Chondrocyte (in vitro differentiated cells): Measurements from ENCODE around the gene FBXL17. TPM values are rescaled to one million over a fixed set of nuclear protein-coding genes. Genes with fewer than 3 reads are reported as not detected.

Source experiments
- DNase-seq: peaks from one replicate; pipeline ENCODE4 v3.0.0; 2021; ENCODE audit warnings: mixed read lengths, low spot score
- H3K27ac Mint-ChIP-seq: one replicate; pipeline ENCODE4 v1.8.0; 2021; ENCODE audit warnings: mild to moderate bottlenecking, moderate library complexity, mixed read lengths; ENCODE audit not compliant: unreplicated experiment
- H3K27me3 Mint-ChIP-seq: 2 replicates; pipeline ENCODE4 v1.8.0; 2021; ENCODE audit warnings: low read depth, mixed read lengths
- H3K36me3 Mint-ChIP-seq: 2 replicates; pipeline ENCODE4 v1.8.0; 2021; ENCODE audit warnings: low read depth, mixed read lengths
- H3K4me1 Mint-ChIP-seq: 2 replicates; pipeline ENCODE4 v1.8.0; 2021; ENCODE audit warnings: low read depth, mild to moderate bottlenecking, mixed read lengths
- H3K4me3 Mint-ChIP-seq: one replicate; pipeline ENCODE4 v1.8.0; 2021; ENCODE audit warnings: mild to moderate bottlenecking, moderate library complexity, mixed read lengths; ENCODE audit not compliant: unreplicated experiment
- H3K9me3 Mint-ChIP-seq: 2 replicates; pipeline ENCODE4 v1.8.0; 2021; ENCODE audit warnings: low read depth, mixed read lengths
- total RNA-seq: library from RNA; stranded (reverse); gene quantifications from 3 replicates; pipeline ENCODE4 v1.2.1, GENCODE V29; 2021
- TF ChIP-seq, protein P1 (sequence below): fragments of 200-600 bp; sonication (generic); IDR thresholded peaks from 2 replicates; pipeline ENCODE4 v1.5.0; 2021; ENCODE audit warnings: antibody characterized with exemption, mild to moderate bottlenecking, moderate library complexity

FBXL17 gene
- total RNA-seq, 1 donor from 2014 or later: 15.3 TPM

DNA sequence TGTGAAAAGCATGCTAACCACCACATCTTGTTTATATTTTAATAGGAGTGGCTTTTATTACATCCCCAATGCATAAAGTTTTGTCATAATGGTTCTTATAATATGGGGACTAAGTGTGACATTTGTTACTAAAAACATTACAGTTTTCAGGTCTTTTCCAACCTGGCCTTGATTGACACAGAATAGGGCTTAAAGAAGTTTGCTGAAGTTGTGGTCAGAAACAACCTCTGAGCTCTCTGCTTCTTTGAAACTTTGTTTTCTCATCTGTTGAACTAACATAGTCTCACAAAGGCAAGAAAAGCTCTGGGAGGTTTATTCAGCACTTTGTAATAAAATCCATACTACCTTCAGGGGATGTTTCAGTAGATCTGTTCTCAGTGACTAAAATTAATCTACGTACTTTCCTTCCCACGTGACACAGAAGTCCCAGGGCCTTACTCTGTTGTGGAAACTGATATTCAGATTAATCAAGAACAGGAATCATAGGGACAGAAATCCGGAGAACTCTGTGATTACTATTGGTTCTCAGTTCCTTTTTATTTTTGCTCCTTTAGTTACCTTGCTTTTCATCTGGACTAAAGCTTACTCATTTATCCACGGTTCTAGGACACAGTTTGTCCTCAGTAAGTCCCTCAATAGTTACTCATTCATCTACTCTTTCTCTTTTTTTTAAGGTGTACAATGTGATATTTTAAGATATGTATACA, 422.2 kb downstream of the FBXL17 start:
- H3K4me3 Mint-ChIP-seq: no peak overlapping the region
- no peaks in the 10 kb centered on the region for H3K27me3 Mint-ChIP-seq
- no peak overlapping the region for H3K27ac Mint-ChIP-seq
- DNase-seq: no peak
- TF ChIP-seq, protein P1, sequence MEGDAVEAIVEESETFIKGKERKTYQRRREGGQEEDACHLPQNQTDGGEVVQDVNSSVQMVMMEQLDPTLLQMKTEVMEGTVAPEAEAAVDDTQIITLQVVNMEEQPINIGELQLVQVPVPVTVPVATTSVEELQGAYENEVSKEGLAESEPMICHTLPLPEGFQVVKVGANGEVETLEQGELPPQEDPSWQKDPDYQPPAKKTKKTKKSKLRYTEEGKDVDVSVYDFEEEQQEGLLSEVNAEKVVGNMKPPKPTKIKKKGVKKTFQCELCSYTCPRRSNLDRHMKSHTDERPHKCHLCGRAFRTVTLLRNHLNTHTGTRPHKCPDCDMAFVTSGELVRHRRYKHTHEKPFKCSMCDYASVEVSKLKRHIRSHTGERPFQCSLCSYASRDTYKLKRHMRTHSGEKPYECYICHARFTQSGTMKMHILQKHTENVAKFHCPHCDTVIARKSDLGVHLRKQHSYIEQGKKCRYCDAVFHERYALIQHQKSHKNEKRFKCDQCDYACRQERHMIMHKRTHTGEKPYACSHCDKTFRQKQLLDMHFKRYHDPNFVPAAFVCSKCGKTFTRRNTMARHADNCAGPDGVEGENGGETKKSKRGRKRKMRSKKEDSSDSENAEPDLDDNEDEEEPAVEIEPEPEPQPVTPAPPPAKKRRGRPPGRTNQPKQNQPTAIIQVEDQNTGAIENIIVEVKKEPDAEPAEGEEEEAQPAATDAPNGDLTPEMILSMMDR: no peak
- H3K9me3 Mint-ChIP-seq: no peaks in the 10 kb centered on the region
- no peaks in the 10 kb centered on the region for H3K36me3 Mint-ChIP-seq
- H3K4me1 Mint-ChIP-seq: no peaks in the 10 kb centered on the region

DNA sequence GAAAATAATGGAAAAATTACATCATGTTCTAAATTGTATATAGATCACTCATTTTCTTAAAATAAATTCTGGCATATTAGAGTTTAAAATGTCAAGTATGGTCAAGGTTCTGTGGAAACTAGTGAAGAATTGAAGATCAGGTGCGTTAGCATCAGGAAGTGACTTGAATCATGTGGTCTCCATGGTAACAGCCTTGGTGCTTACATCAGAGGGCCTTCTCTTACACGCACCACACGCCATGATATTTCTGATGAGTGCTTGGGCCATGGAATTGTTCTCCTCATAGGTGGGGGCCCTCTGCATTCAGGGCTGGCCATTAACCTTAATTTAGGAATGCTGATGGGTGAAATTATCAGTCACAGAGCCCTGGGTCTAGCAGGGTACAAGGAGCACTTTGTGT, 423.0 kb downstream of the FBXL17 start:
- Mint-ChIP-seq H3K9me3 (no peaks in the 10 kb centered on the region), H3K4me3 (no peak overlapping the region), H3K27me3 (no peaks in the 10 kb centered on the region), H3K4me1 (no peaks in the 10 kb centered on the region), H3K36me3 (no peaks in the 10 kb centered on the region), H3K27ac (no peak overlapping the region)
- TF ChIP-seq, protein P1: no peak
- no peak for DNase-seq

DNA sequence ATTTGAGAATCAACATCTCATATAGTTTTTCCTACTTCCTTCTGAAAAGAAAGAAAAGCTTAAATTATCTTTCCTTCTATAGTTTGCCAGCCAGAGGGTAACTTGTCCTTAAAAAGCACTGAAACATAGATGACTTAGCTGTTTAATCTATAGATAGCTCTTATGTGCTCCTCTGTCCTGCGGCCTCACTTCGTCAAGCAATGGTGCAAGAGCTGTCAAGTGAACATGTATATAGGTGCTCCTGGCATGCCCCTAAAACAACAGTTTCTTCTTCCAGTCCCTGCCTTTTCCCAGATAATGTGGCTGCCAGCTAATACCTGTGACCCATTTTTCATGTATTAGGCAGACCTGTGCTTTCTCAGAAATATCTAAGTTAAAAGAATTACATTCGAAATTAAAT, 423.5 kb downstream of the FBXL17 start:
- DNase-seq: no peak
- Mint-ChIP-seq H3K27ac (no peak overlapping the region), H3K36me3 (no peaks in the 10 kb centered on the region), H3K27me3 (no peaks in the 10 kb centered on the region), H3K4me3 (no peak overlapping the region), H3K4me1 (no peaks in the 10 kb centered on the region), H3K9me3 (no peaks in the 10 kb centered on the region)
- TF ChIP-seq, protein P1: no peak

DNA sequence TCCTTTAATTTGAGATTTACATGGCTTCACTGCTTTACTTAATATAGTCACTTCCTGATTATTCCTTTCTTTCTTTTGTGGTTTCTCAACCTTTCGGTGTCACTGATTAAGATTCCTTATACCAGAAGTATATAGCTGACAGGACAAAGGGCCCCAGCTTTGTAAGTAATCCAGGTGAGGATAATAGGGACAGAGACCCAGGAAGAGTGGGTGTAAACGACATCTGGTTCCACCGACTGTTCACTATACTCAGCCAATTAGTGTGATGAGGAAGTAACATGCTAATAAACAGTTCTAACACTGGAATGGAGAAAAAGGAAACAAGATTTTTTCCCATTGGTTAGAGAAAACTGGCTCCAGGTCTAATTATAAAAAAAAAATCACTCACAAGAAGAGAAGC, 424.8 kb downstream of the FBXL17 start:
- Mint-ChIP-seq H3K9me3 (no peaks in the 10 kb centered on the region), H3K36me3 (no peaks in the 10 kb centered on the region), H3K4me1 (no peaks in the 10 kb centered on the region), H3K27me3 (no peaks in the 10 kb centered on the region), H3K4me3 (no peak overlapping the region), H3K27ac (no peak overlapping the region)
- DNase-seq: no peak
- TF ChIP-seq, protein P1: no peak

DNA sequence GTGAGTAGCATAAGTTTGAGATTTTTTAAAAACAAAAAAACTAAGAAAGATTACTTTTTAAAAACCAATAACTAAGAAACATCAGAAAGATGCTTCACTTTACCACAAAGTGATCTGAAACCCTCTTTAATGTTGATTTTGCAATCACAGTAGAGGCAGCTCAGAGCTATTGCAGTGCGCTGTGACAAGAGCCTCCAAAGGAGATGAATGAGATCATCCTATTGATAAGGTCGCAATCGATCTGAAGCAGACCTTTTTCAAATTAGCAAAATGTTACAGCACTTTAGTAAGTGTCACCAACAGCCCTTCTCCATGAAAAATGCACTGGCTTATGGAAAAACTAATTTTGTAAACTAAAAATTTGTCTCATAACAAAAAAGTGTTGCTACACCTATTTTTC, 426.6 kb downstream of the FBXL17 start:
- TF ChIP-seq, protein P1: no peak
- Mint-ChIP-seq H3K4me3 (no peak overlapping the region), H3K36me3 (no peaks in the 10 kb centered on the region), H3K27me3 (no peaks in the 10 kb centered on the region), H3K4me1 (no peaks in the 10 kb centered on the region), H3K9me3 (no peaks in the 10 kb centered on the region), H3K27ac (no peak overlapping the region)
- no peak for DNase-seq
